Suppressor macrophage treated with lipopolysaccharide for 4 hours (primary cell): ENCODE data around the gene ZNF611.
"Not testable (repeated sequence)": the region's sequence is repeated elsewhere in the genome, so short reads cannot be mapped to it uniquely, and the experiment has no call there.

Experiments
- DNase-seq: peaks from one replicate; pipeline ENCODE4 v3.0.0-alpha.2; 2020

The ZNF611 gene

GRCh38 chr19:52675239-52675638 is 59.6 kb downstream of the ZNF611 start:
- DNase-seq: not testable (repeated sequence)

- no peak for DNase-seq
These were observed 61.8 kb downstream of the ZNF611 start for GRCh38 chr19:52673014-52673413.

GRCh38 chr19:52670046-52670445 is 64.8 kb downstream of the ZNF611 start:
- no peak for DNase-seq

- no peak for DNase-seq
These were observed 65.3 kb downstream of the ZNF611 start for GRCh38 chr19:52669586-52669985.

- no peak for DNase-seq
These were observed 66.9 kb downstream of the ZNF611 start for GRCh38 chr19:52667972-52668371.

GRCh38 chr19:52666506-52666905 is 68.3 kb downstream of the ZNF611 start:
- DNase-seq: no peak

GRCh38 chr19:52665529-52665928 is 69.3 kb downstream of the ZNF611 start:
- DNase-seq: no peak

- no peak for DNase-seq
These were observed 69.8 kb downstream of the ZNF611 start for GRCh38 chr19:52665027-52665426.

- no peak for DNase-seq
These were observed 70.4 kb downstream of the ZNF611 start for GRCh38 chr19:52664461-52664860.

GRCh38 chr19:52662631-52663030 is 72.2 kb downstream of the ZNF611 start:
- DNase-seq: no peak

- no peak for DNase-seq
These were observed 73.9 kb downstream of the ZNF611 start for GRCh38 chr19:52660981-52661380.

- no peak for DNase-seq
These were observed 75.8 kb downstream of the ZNF611 start for GRCh38 chr19:52659013-52659412.

- DNase-seq: no peak
These were observed 76.2 kb downstream of the ZNF611 start for GRCh38 chr19:52658595-52658994.

GRCh38 chr19:52653161-52653560 is 81.7 kb downstream of the ZNF611 start:
- DNase-seq: no peak
